GM10248 (cell line): Measurements from ENCODE around the gene RNASET2.
A peak's percentile ranks its signal among the peaks of the same experiment; 100 is the strongest.

ENCODE experiments used
- CTCF ChIA-PET: fragments of 300-600 bp; sonication (Branson Sonifier 250); formaldehyde crosslinking; extraction: SDS; loops from one replicate; lab custom pipeline; 2021; ENCODE audit warnings: antibody characterized with exemption; lab: Yijun Ruan, JAX
- POLR2A ChIA-PET: fragments of 350-650 bp; sonication (Branson Sonifier 250); formaldehyde crosslinking; extraction: SDS; loops from one replicate; lab custom pipeline; 2020; ENCODE audit warnings: antibody characterized with exemption; lab: Yijun Ruan, JAX
- DNase-seq: peaks from one replicate; pipeline ENCODE4 v3.0.0; 2012; ENCODE audit errors: extremely low spot score
- TF ChIP-seq, protein P1 (sequence below): IDR thresholded peaks from 2 replicates; pipeline ENCODE4 v1.5.1; 2012; ENCODE audit warnings: mild to moderate bottlenecking, low read depth; ENCODE audit errors: extremely low read depth, missing control alignments, control extremely low read depth

Gene RNASET2

DNA sequence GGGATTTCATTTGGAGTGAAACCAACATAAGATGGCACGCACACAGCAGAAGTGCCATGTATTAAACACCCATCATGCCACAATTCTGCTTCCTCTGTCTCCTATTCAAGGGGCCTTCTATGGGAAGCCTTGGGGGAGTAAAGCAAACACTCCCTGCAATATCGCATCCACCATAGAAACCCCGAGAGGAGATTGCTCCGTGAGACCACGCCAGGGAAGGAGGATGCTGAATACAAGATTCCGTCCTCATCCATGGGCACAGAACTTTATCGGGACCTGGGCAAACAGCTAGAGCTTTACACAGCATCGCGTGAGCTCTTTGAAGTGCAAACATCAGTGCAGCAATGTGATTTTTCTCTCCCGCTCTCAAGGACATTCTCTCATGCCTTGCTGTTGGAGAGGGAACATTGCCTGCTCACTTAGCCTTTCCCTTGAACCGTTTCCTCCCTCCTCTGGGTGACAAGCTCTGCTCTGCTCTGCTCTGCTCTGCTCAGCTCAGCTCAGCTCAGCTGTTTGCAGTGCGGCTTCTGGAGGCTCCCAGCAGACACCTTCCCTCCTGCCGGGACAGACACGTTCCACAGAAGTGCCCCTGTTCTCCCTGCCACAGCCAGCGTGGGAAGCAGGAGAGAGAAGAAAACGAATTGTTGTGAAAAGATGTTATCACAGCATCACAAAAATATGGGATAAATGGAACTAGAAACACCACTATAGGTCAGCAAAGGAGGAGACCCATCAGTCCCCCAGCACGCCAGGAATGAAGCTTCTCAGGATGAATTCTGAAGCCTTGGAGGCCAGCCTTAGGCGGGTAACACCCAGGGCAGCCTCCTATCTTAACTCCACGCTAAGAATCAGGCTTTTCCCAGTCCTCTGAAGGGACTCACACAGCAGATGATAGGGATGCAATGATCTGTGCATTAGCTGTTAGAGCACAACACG lies 48.2 kb downstream of the RNASET2 start:
- ChIA-PET POLR2A (no interaction called here), CTCF (interaction anchor here (1.0 to 2.1 kb wide), 6 partner anchors 9 to 234 kb away, joined by 3 to 14 read pairs (median 6); no protein-coding TSS in a partner anchor)
- no peak for DNase-seq
- TF ChIP-seq, protein P1, sequence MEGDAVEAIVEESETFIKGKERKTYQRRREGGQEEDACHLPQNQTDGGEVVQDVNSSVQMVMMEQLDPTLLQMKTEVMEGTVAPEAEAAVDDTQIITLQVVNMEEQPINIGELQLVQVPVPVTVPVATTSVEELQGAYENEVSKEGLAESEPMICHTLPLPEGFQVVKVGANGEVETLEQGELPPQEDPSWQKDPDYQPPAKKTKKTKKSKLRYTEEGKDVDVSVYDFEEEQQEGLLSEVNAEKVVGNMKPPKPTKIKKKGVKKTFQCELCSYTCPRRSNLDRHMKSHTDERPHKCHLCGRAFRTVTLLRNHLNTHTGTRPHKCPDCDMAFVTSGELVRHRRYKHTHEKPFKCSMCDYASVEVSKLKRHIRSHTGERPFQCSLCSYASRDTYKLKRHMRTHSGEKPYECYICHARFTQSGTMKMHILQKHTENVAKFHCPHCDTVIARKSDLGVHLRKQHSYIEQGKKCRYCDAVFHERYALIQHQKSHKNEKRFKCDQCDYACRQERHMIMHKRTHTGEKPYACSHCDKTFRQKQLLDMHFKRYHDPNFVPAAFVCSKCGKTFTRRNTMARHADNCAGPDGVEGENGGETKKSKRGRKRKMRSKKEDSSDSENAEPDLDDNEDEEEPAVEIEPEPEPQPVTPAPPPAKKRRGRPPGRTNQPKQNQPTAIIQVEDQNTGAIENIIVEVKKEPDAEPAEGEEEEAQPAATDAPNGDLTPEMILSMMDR: no peak

DNA sequence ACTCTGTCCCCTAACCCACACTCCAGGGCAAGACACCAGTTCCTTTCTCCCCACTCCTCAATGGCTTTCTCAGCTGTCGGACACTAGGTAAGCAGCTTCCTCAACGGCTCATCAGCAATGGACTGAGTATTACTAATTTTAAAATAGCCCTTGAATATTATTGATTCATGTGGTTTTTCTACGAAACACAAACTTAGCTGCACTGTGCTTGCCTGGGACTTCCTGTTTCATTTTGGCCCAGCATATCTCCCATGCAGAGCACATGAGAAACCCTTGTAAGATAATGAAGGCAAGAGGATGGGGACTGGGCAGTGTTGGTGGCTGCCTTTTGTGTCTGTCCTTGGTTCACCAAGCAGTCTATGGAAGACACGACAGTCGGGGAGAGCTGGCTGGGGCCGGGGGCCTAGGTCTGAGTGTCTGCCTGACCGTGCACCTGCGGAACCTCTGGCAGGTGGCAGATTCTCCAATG lies 48.9 kb downstream of the RNASET2 start:
- ChIA-PET POLR2A (no interaction called here), CTCF (interaction anchor here (1.0 to 2.1 kb wide), 4 partner anchors 10 to 132 kb away, joined by 4 to 14 read pairs (median 8); no protein-coding TSS in a partner anchor)
- TF ChIP-seq, protein P1: no peak
- DNase-seq: peak; percentile 74

DNA sequence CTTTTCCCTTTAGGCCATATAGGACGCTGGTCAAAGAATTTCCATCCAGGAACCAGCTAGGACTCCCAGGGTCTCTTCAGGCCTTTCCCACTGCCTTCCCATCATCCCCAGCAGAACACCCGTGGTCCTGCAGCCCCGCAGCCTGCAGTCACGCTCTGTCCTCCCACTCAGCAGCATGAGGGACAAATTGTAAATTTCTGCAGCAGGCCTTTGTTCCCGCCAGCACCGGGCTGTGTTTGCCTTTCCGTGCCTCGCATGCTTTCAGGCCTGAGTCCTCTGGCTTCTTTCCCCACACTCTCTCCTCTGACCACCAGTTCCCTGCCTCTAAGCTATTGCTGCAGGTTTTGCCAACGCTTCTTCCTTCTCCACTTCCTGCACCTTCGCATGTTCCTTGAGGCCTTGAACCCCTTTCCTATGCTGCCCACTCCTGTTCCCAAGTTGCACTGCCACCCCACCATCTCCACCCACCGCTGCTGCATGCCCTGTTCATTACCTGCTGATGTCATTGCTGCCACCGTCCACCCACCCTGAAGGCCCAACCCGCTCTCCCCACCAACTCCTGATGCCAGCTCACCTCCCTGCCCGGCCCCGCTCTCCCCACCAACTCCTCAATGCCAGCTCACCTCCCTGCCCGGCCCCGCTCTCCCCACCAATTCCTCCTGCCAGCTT lies 49.8 kb downstream of the RNASET2 start:
- DNase-seq: no peak
- POLR2A ChIA-PET: no interaction called here
- TF ChIP-seq, protein P1: no peak
- CTCF ChIA-PET: interaction anchor here (1.0 to 2.1 kb wide), 4 partner anchors 11 to 131 kb away, joined by 3 to 14 read pairs (median 7); no protein-coding TSS in a partner anchor

DNA sequence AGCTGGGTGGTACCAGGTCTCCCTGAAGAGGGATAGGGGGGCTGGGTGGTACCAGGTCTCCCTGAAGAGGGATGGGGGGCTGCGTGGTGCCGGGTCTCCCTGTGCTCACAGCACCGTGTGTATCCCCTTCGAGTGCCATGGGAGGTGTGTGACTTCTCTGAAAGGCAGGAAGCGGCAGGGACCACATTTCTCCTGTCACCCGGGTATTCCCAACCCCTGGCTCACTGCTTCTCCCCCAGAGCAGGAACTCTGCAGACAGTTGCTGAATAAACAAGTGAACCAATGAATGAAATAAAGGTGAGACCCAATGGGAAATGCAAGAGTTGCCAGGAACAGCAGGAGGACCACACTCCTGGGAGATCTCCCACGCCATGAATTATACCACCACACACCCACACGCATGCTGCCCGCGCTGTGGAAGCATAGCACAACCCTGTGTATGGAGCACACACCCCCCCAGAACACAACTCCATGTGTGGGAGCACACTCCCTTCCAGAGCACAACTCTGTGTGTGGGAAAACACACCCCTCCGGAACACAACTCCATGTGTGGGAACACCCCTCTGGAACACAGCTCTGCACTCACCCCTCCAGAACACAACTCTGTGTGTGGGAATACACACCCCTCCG lies 50.7 kb downstream of the RNASET2 start:
- ChIA-PET POLR2A (no interaction called here), CTCF (interaction anchor here (1.3 kb wide), 1 partner anchor 45 kb away, joined by 3 read pairs; no protein-coding TSS in a partner anchor)
- no peak for DNase-seq
- TF ChIP-seq, protein P1: no peak

DNA sequence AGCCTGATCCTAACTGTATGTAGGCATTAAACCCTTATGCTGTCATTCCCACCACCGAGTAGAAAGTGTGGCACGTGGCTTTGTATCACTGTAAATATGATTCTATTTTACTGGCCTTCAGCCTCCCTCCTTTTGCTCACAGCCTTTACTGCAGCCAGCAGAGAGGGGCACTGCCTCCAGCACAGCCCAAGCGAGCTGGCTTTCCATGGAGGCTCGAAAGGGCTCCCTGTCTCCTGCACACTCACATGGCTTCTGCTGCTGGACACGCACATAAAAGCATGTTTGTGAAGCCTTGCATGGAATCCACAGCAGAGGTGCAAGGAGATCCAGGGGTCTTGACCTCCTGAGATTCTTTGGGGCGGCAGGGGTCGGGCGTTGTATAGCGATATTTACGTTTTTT lies 51.3 kb downstream of the RNASET2 start:
- ChIA-PET POLR2A (no interaction called here), CTCF (interaction anchor here (1.2 to 1.4 kb wide), 2 partner anchors 38 to 52 kb away, joined by 3 to 4 read pairs; partner anchors contain the start of gene RNASET2)
- TF ChIP-seq, protein P1: no peak
- no peak for DNase-seq

DNA sequence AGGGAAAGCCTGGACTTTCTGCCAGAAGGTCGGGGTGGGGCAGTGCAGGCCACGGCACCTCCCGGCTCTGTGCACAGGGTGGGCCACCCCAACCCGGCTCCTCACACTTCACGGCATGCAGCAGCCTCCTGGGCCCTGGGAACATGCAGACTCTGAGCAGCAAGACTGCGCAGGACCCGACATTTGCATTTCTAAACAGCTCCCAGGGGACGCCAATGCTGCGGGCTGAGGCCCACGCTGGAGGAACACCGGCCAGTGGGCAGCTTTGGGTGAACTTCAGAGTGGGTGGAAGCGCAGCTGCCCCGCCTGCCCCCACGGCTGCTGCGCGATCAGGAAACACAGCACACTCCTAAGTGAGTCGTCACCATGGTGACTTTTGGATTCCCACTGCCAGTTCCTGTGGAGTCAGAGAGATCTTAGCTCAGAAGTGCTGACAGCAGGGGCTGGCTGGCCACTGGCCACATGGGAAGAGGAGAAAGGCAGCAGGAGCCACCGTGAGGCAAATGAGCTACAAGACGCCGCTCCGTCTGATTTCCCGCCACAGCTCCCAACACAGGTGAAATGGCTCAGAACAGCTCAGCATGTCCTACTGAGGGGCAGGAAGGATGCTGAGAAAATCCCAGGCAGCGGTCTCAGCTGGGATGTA lies 52.1 kb downstream of the RNASET2 start:
- ChIA-PET CTCF (interaction anchor here (0.8 to 1.4 kb wide), 4 partner anchors 13 to 238 kb away, joined by 3 to 4 read pairs (median 3); partner anchors contain the start of gene RNASET2), POLR2A (no interaction called here)
- peak; percentile 38 for DNase-seq
- TF ChIP-seq, protein P1: no peak
